Activated CD4-positive, alpha-beta T cell treated with anti-CD3 and anti-CD28 coated beads, Interleukin-2, amount 50 U/mL, for 1 hour (primary cell): ENCODE results near the gene SMG1.
"Not testable (repeated sequence)": the region's sequence is repeated elsewhere in the genome, so short reads cannot be mapped to it uniquely, and the experiment has no call there.

Source experiments
- DNase-seq: peaks from one replicate; pipeline ENCODE4 v3.0.0-alpha.2; 2020

SMG1 gene

GRCh38 chr16:18756639-18757038 lies 169.6 kb downstream of the SMG1 start:
- not testable (repeated sequence) for DNase-seq
